Tibial nerve (tissue), 3 donors: ENCODE measurements around the gene GABPB2.

Source experiments
- POLR2A ChIP-seq, 2 donors: fragments of 450-650 bp; IDR thresholded peaks; one replicate each; pipeline ENCODE4 v1.6.1; 2017; ENCODE audit warnings: antibody characterized with exemption in 2 of 2, mild to moderate bottlenecking in 2 of 2, moderate library complexity in 2 of 2
- TF ChIP-seq, protein P1 (sequence below), 5 experiments: fragments of 200-600 bp in 3 of 5; fragments of 450-650 bp in 2 of 5; sonication (generic) in 3 of 5; IDR thresholded peaks; one replicate each; pipeline ENCODE4 v1.5.1; 2016 to 2019; ENCODE audit warnings: antibody characterized with exemption in 5 of 5, mild to moderate bottlenecking in 3 of 5, moderate library complexity in 2 of 5

DNA sequence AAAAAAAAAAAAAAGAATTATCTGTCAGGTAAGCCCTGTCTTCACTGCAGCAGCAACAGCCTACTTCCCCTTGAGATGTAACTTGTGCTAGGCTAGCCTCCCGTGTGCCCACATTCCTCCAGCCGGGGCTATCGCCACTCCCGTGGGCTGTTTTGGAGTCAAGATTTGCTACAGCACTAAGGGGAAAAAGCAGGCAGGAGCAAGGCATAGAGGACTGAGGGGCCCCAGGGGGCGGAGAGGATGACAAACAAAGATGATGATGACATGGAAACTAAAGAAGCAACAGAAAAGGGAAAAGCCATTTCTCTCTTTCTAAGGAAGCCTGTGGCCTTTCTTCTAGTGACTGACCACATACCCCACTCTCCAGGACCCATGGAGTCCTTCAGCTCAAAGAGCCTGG is 87.8 kb downstream of the GABPB2 start:
- TF ChIP-seq, protein P1, sequence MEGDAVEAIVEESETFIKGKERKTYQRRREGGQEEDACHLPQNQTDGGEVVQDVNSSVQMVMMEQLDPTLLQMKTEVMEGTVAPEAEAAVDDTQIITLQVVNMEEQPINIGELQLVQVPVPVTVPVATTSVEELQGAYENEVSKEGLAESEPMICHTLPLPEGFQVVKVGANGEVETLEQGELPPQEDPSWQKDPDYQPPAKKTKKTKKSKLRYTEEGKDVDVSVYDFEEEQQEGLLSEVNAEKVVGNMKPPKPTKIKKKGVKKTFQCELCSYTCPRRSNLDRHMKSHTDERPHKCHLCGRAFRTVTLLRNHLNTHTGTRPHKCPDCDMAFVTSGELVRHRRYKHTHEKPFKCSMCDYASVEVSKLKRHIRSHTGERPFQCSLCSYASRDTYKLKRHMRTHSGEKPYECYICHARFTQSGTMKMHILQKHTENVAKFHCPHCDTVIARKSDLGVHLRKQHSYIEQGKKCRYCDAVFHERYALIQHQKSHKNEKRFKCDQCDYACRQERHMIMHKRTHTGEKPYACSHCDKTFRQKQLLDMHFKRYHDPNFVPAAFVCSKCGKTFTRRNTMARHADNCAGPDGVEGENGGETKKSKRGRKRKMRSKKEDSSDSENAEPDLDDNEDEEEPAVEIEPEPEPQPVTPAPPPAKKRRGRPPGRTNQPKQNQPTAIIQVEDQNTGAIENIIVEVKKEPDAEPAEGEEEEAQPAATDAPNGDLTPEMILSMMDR (IDR thresholded peaks at IDR 0.05) = no peak
- no peak for TF ChIP-seq POLR2A (IDR thresholded peaks at IDR 0.05)
